Caco-2 (cell line): ENCODE results near the gene SLC30A4. TPM values are rescaled to one million over a fixed set of nuclear protein-coding genes. Genes with fewer than 3 reads are reported as not detected.

Experiments used
- BruUV-seq: library from RNA; stranded (reverse); fragments of 400-500 nt; replicated peaks from 2 replicates; lab custom pipeline; 2021; lab: Mats Ljungman, UMichigan
- CTCF ChIA-PET: fragments of 300-600 bp; sonication (Branson Sonifier 250); formaldehyde crosslinking; loops from one replicate; lab custom pipeline; 2022; ENCODE audit warnings: antibody characterized with exemption; lab: Charles Lee
- POLR2A ChIA-PET: fragments of 300-600 bp; sonication (Branson Sonifier 250); formaldehyde crosslinking; loops from one replicate; lab custom pipeline; 2022; ENCODE audit warnings: antibody characterized with exemption; lab: Charles Lee
- DNase-seq, 2 experiments: peaks; one replicate each; pipeline versions ENCODE4 v3.0.0 to v3.0.0-alpha.2; 2020 to 2022
- H3K27me3 ChIP-seq: replicated peaks from 2 replicates; pipeline ENCODE4 v1.6.0; 2011; ENCODE audit warnings: low read length; ENCODE audit not compliant: control insufficient read depth, insufficient read depth
- H3K36me3 ChIP-seq: 2 replicates; pipeline ENCODE4 v1.5.1; 2011; ENCODE audit warnings: low read length; ENCODE audit not compliant: control insufficient read depth, insufficient read depth
- H3K4me1 ChIP-seq: fragments of 250-450 bp; sonication (Bioruptor Pico); 2 replicates; pipeline ENCODE4 v1.5.1; 2020; ENCODE audit warnings: mild to moderate bottlenecking
- H3K4me3 ChIP-seq: 2 replicates; pipeline ENCODE4 v1.5.1; 2011; ENCODE audit warnings: low read depth, mild to moderate bottlenecking, control low read depth, low read length
- H3K9me3 ChIP-seq: fragments of 250-450 bp; sonication (Bioruptor Pico); 2 replicates; pipeline ENCODE4 v1.5.1; 2020; ENCODE audit warnings: mild to moderate bottlenecking, moderate library complexity
- H3K27ac Mint-ChIP-seq: one replicate; pipeline ENCODE4 v1.8.0; 2022; ENCODE audit warnings: mixed read lengths; ENCODE audit not compliant: unreplicated experiment
- H3K27me3 Mint-ChIP-seq: one replicate; pipeline ENCODE4 v1.8.0; 2022; ENCODE audit warnings: mixed read lengths; ENCODE audit not compliant: insufficient read depth, unreplicated experiment
- H3K36me3 Mint-ChIP-seq: one replicate; pipeline ENCODE4 v1.8.0; 2022; ENCODE audit warnings: mild to moderate bottlenecking, mixed read lengths; ENCODE audit not compliant: insufficient read depth, unreplicated experiment
- H3K4me1 Mint-ChIP-seq: one replicate; pipeline ENCODE4 v1.8.0; 2022; ENCODE audit warnings: low read depth, mixed read lengths; ENCODE audit not compliant: unreplicated experiment
- H3K4me3 Mint-ChIP-seq: one replicate; pipeline ENCODE4 v1.8.0; 2022; ENCODE audit warnings: mild to moderate bottlenecking, moderate library complexity, mixed read lengths; ENCODE audit not compliant: unreplicated experiment
- H3K9me3 Mint-ChIP-seq: one replicate; pipeline ENCODE4 v1.8.0; 2022; ENCODE audit warnings: mixed read lengths; ENCODE audit not compliant: unreplicated experiment
- CTCF ChIP-seq, 2 experiments: fragments of 200-600 bp in 1 of 2; IDR thresholded peaks; 1 replicate in 1 of 2; 2 replicates in 1 of 2; pipeline versions ENCODE4 v1.5.1 to v1.8.0; 2011 to 2022; ENCODE audit warnings: antibody characterized with exemption in 1 of 2, control low read depth in 1 of 2, inconsistent platforms in 1 of 2, low read depth in 1 of 2, low read length in 1 of 2, mild to moderate bottlenecking in 1 of 2, moderate library complexity in 1 of 2; ENCODE audit not compliant: insufficient read depth in 1 of 2, severe bottlenecking in 1 of 2, unreplicated experiment in 1 of 2
- intact Hi-C: fragments of 100-400 bp; cut with micrococcal nuclease; formaldehyde crosslinking; loops from one replicate; pipeline ENCODE4 v1.10.0; 2022; ENCODE audit not compliant: unreplicated experiment
- total RNA-seq: library from RNA; stranded (reverse); gene quantifications from 2 replicates; pipeline ENCODE4 v1.2.3, GENCODE V29; 2022

Gene SLC30A4
- total RNA-seq, 1 experiment from 2014 or later = 0.61 TPM

GRCh38 chr15:45474799-45475198 lies 47.8 kb downstream of the SLC30A4 start:
- TF ChIP-seq CTCF (IDR thresholded peaks at IDR 0.05; ENCODE audit: insufficient read depth in 1 of 2, low read depth in 1 of 2, low read length in 1 of 2, severe bottlenecking in 1 of 2, unreplicated experiment in 1 of 2) = no peak
- H3K4me3 Mint-ChIP-seq = no peak overlapping the region
- no peaks in the 10 kb centered on the region for H3K27me3 ChIP-seq
- H3K9me3 Mint-ChIP-seq = no peaks in the 10 kb centered on the region
- H3K4me1 ChIP-seq = peaks cover 32% of the 10 kb centered on the region
- no peaks in the 10 kb centered on the region for H3K36me3 ChIP-seq
- H3K4me3 ChIP-seq = no peak overlapping the region
- no peaks in the 10 kb centered on the region for H3K36me3 Mint-ChIP-seq
- no peak for DNase-seq
- POLR2A ChIA-PET = no interaction called here
- H3K4me1 Mint-ChIP-seq = peaks cover 17% of the 10 kb centered on the region
- CTCF ChIA-PET = no interaction called here
- H3K27me3 Mint-ChIP-seq = no peaks in the 10 kb centered on the region
- H3K9me3 ChIP-seq = no peaks in the 10 kb centered on the region
- intact Hi-C loops = no loop called here
- no TSS peak for BruUV-seq
- H3K27ac Mint-ChIP-seq = no peak overlapping the region

- CTCF ChIA-PET = no interaction called here
These were observed 49.5 kb downstream of the SLC30A4 start for GRCh38 chr15:45473068-45473467.

GRCh38 chr15:45471151-45471550 lies 51.4 kb downstream of the SLC30A4 start:
- Mint-ChIP-seq H3K27ac (no peak overlapping the region), H3K4me1 (peaks cover 29% of the 10 kb centered on the region), H3K36me3 (no peaks in the 10 kb centered on the region), H3K4me3 (no peak overlapping the region), H3K9me3 (no peaks in the 10 kb centered on the region), H3K27me3 (no peaks in the 10 kb centered on the region)
- intact Hi-C loops = no loop called here
- TF ChIP-seq CTCF (IDR thresholded peaks at IDR 0.05; ENCODE audit: insufficient read depth in 1 of 2, low read depth in 1 of 2, low read length in 1 of 2, severe bottlenecking in 1 of 2, unreplicated experiment in 1 of 2) = no peak
- H3K9me3 ChIP-seq = no peaks in the 10 kb centered on the region
- no peak overlapping the region for H3K4me3 ChIP-seq
- no TSS peak for BruUV-seq
- H3K4me1 ChIP-seq = peaks cover 40% of the 10 kb centered on the region
- ChIA-PET POLR2A (no interaction called here), CTCF (interaction anchor here (1.0 kb wide), 1 partner anchor 140 kb away, joined by 4 read pairs; no protein-coding TSS in a partner anchor)
- DNase-seq = no peak
- H3K27me3 ChIP-seq = no peaks in the 10 kb centered on the region
- H3K36me3 ChIP-seq = no peaks in the 10 kb centered on the region

More at GRCh38 chr15:45473068-45473467, 49.5 kb downstream of the SLC30A4 start:
- H3K4me3 ChIP-seq = no peak overlapping the region
- Mint-ChIP-seq H3K4me1 (peaks cover 29% of the 10 kb centered on the region), H3K9me3 (no peaks in the 10 kb centered on the region), H3K27ac (no peak overlapping the region), H3K4me3 (no peak overlapping the region), H3K36me3 (no peaks in the 10 kb centered on the region), H3K27me3 (no peaks in the 10 kb centered on the region)
- POLR2A ChIA-PET = no interaction called here
- BruUV-seq = no TSS peak
- H3K36me3 ChIP-seq = no peaks in the 10 kb centered on the region
- H3K27me3 ChIP-seq = no peaks in the 10 kb centered on the region
- H3K4me1 ChIP-seq = peaks cover 44% of the 10 kb centered on the region
- no peak for DNase-seq
- no peak for TF ChIP-seq CTCF (IDR thresholded peaks at IDR 0.05; ENCODE audit: insufficient read depth in 1 of 2, low read depth in 1 of 2, low read length in 1 of 2, severe bottlenecking in 1 of 2, unreplicated experiment in 1 of 2)
- H3K9me3 ChIP-seq = no peaks in the 10 kb centered on the region
- intact Hi-C loops = no loop called here
